OCI-LY7 (cell line): ENCODE measurements around the gene SNX24.

Experiments
- EZH2phosphoT487 ChIP-seq: fragments of 200-600 bp; sonication (generic); IDR thresholded peaks from 2 replicates; pipeline ENCODE4 v1.6.1; 2018; ENCODE audit warnings: low read depth, borderline replicate concordance, mild to moderate bottlenecking, mixed run types, antibody characterized with exemption, low read length, moderate library complexity, mixed read lengths
- TF ChIP-seq, protein P1 (sequence below): fragments of 200-600 bp; sonication (generic); conservative IDR thresholded peaks from 2 replicates; pipeline ENCODE4 v1.5.1; 2014; ENCODE audit warnings: mild to moderate bottlenecking, antibody characterized with exemption, low read length, moderate library complexity, mixed read lengths

DNA sequence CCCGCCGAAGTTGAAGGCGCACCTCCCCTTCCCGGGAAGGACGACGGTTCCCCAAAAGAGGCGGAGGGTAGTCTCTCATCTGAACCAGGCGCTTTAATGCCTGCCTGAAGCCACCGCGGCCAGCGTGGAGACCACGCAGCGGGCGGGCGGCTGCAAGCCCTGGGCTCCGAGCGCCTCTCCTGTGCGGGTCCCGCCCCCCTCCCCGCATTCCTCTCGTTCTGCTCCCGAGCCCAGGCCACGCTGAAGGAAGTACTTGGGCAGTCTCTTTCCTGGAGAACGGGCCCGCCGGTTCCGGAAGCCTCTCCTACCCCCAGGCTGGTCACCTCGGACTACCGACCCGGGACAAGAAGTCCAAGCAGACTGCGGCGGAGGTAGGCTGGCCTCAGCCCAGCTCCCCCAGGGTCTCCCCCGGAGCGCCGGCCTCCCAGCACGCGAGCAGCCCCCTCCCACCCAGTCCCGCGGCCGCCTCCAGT, 190.5 kb downstream of the SNX24 start:
- TF ChIP-seq, protein P1, sequence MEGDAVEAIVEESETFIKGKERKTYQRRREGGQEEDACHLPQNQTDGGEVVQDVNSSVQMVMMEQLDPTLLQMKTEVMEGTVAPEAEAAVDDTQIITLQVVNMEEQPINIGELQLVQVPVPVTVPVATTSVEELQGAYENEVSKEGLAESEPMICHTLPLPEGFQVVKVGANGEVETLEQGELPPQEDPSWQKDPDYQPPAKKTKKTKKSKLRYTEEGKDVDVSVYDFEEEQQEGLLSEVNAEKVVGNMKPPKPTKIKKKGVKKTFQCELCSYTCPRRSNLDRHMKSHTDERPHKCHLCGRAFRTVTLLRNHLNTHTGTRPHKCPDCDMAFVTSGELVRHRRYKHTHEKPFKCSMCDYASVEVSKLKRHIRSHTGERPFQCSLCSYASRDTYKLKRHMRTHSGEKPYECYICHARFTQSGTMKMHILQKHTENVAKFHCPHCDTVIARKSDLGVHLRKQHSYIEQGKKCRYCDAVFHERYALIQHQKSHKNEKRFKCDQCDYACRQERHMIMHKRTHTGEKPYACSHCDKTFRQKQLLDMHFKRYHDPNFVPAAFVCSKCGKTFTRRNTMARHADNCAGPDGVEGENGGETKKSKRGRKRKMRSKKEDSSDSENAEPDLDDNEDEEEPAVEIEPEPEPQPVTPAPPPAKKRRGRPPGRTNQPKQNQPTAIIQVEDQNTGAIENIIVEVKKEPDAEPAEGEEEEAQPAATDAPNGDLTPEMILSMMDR, result no peak
- no peak for TF ChIP-seq EZH2phosphoT487
